Measurements from ENCODE around the gene CPAMD8.
"Not testable (repeated sequence)": the region's sequence is repeated elsewhere in the genome, so short reads cannot be mapped to it uniquely, and the experiment has no call there.

Gene CPAMD8

GRCh38 chr19:16889883-16890460 is 136.6 kb downstream of the CPAMD8 start:
- DNase-seq = no peak

GRCh38 chr19:16889366-16889882 is 137.2 kb downstream of the CPAMD8 start:
- peak; percentile 27 for DNase-seq

DNA sequence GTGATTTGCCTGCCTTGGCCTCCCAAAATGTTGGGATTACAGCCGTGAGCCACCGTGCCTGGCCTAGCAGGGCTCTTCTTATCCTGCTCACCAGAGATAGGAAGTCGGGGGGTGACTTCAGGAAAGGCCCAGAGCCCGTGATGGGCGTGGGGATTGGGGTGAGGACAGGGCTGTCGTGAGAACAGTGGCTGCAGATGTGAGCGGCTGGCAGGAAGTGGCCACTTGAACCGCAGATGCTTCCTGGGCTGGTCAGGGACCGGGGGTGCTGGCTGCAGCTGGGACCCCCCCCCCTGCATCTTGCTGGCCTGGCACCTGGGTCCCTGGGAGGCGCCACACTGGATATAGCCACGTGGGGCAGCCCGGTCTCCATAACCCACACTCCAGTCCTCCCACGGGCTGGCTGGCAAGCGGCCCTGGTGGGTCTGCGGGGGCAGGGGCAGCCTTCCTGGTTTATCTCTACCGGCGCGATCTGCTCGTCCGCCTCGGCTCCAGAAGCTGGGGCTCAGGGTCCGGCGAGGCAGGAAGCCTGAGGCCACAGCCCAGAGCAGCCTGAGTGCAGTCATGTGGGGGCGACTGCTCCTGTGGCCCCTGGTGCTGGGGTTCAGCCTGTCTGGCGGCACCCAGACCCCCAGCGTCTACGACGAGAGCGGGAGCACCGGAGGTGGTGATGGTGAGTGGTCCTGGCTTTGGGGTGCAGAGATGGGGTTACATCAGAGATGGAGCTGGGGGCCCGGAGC is 137.8 kb downstream of the CPAMD8 start, which contains the start of gene F2RL3:
TSS of gene F2RL3 (plus strand) at position 371 of the 737 bp plus-strand sequence. CDS start at position 562, 191 bp downstream.
- DNase-seq = no peak

GRCh38 chr19:16887353-16888265 is 139.0 kb downstream of the CPAMD8 start:
- no peak for DNase-seq

DNA sequence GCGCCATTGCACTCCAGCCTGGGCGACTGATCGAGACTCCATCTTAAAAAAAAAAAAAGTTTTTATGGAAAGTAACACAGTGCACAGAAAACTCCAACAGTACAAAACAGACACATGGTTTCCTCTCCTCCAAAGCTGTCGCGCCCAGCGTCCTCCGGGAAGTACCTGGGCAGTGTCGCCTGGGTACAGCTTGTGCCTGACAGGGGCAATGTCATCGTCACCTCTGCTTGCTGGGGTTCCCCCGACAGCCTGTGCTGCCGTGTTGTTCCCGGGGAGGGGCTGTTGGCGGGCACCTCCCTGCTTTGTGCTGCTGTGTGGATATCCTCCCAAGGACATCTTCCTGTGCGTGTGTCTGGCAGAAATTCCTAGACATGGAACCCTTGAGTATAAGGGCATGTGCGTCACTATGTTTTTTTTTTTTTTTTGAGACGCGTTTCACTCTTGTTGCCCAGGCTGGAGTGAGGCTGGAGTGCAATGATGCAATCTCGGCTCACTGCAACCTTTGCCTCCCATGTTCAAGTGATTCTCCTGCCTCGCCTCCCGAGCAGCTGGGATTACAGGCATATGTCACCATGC is 140.2 kb downstream of the CPAMD8 start:
- DNase-seq = no peak

- DNase-seq = no peak
These were observed 141.4 kb downstream of the CPAMD8 start for GRCh38 chr19:16885166-16885565.

GRCh38 chr19:16883522-16883921 is 143.1 kb downstream of the CPAMD8 start:
- no peak for DNase-seq

GRCh38 chr19:16882146-16882545 is 144.5 kb downstream of the CPAMD8 start:
- DNase-seq = no peak

- no peak for DNase-seq
These were observed 145.6 kb downstream of the CPAMD8 start for GRCh38 chr19:16880884-16881554.

DNA sequence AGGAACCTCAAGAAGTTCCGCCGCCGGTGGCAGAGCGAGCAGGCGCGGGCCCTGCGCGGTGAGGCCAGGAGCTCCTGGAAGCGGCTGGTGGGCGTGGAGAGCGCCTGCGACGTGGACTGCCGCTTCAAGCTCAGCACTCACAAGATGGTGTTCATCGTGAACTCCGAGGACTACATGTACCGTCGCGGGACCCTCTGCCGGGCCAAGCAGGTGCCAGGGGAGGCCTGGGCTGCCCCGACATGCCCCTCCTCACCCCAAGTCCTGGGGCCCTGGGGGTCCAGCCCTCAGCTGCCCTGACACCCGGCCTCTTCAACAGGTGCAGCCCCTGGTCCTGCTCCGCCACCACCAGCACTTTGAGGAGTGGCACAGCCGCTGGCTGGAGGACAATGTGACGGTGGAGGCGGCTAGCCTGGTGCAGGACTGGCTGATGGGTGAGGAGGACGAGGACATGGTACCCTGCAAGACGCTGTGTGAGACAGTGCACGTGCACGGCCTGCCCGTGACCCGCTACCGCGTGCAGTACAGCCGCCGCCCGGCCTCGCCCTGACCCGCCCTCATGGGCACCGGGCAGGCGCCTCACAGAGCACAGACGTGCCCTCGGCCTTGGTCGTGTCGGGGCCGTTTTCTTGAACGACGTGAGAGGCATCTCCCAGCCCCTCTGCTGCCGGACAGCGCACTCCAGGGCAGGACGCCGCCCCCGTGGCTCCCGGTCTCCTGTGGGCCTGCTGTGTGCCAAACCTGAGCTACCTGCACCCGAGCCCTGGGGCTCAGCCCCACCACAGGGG is 148.2 kb downstream of the CPAMD8 start:
- DNase-seq = no peak

DNA sequence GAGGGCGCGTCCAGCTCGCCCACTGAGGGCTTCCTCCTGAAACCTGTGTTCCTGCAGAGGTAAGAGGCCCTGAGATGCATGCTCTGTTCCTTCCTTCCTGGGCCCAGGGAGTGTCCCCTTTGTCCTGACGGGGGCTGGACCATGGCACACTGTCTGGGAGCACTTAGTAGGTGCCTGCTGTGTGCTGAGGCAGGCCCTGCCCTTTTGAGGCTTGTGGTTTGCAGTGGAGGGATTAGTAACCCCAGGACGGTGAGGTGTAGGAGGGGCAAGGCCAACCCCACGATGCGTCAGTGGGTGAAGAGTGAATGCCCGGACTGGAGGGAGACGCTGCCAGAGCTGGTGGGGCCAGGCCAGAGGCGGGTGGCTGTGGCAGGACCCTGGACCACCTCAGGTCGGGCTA is 149.0 kb downstream of the CPAMD8 start:
- DNase-seq = no peak

DNA sequence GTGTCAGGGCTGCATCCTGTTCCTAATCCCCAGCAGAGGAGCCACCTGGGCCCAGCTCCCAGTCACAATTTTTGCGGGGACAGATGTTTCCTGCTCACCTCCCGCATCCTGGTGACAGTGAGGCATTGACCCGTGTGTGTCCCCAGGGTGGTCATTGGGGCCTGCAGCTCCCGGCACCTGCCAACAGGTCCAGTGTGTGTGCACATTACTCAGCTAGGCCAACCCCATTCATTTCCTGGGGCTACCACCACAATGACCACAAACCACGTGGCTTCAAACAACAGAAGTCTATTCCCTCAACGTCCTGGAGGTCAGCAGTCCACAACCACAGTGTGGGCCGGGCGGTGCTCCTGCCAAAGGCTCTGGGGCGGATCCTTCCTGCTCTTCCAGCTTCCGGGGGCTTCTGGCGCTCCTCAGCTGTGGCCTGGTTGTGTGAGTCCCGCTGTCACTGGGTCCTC is 149.7 kb downstream of the CPAMD8 start:
- no peak for DNase-seq

DNA sequence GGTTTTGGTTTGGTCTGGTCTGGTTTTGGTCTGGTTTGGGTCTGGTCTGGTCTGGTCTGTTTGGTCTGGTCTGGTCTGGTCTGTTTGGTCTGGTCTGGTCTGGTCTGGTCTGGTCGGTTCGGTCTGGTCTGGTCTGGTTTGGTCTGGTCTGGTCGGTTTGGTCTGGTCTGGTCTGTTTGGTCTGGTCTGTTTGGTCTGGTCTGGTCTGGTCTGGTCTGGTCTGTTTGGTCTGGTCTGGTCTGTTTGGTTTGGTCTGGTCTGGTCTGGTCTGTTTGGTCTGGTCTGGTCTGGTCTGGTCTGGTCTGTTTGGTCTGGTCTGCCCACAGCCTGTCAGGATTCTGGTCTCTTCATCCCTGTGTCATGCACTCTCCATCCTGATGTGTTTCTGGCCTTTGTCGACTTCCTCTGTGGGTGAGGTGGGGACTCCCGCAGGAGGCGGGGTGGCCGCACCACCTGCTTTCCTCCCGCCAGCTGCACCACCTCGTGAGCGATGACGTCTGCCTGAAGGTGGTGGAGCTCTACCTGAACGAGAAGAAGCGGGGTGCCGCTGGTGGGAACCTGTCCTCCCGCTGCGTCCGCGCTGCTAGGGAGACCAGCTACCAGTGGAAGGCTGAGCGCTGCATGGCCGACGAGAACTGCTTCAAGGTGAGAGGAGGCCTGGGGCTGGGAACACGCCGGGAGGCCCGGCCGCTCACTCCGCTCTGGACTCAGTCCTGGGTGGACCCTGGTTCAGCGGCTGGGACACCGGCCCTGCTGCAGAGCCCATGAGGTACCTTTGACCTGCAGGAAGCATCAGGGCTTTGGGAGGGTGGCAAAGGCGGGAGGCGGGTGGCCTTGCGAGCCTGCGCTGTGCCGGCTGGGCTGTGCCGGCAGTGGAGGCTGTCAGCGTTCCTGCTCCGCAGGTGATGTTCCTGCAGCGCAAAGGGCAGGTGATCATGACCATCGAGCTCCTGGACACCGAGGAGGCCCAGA is 150.7 kb downstream of the CPAMD8 start:
- DNase-seq = no peak

DNA sequence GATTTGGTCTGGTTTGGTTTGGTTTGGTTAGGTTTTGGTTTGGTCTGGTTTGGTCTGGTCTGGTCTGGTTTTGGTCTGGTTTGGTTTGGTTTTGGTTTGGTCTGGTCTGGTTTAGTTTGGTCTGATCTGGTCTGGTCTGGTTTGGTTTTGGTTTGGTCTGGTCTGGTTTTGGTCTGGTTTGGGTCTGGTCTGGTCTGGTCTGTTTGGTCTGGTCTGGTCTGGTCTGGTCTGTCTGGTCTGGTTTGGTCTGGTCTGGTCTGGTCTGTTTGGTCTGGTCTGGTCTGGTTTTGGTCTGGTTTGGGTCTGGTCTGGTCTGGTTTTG is 151.7 kb downstream of the CPAMD8 start:
- DNase-seq = not testable (repeated sequence)

GRCh38 chr19:16874250-16874977 is 152.2 kb downstream of the CPAMD8 start:
- DNase-seq = no peak

DNA sequence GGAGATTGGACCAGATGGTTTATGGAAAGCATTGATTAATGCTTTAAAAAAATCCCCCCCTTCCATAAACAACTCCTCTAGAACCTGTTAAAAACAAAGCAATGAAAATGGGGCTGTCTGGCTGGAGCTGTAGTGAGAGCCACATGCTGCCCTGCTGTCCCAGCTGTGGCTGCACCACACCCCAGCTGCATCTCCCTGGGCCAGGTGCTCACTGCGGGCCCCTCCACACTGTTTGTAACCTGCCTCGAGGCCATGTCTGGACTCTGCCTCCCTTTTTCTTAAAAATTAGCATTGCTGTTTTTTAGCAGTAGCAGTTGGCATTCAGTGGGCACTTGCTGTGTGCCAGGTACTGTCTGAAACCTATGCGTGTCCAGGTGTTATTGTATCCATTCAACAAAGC is 153.0 kb downstream of the CPAMD8 start:
- DNase-seq = no peak

GRCh38 chr19:16872728-16873127 is 153.9 kb downstream of the CPAMD8 start:
- no peak for DNase-seq

- no peak for DNase-seq
These were observed 154.7 kb downstream of the CPAMD8 start for GRCh38 chr19:16871871-16872270.

- DNase-seq = no peak
These were observed 157.2 kb downstream of the CPAMD8 start for GRCh38 chr19:16869331-16869972.

All from COR-L47 (cell line).